ENCODE results near the gene SLC16A10. TPM values are rescaled to one million over a fixed set of nuclear protein-coding genes. Genes with fewer than 3 reads are reported as not detected.
"Not testable (repeated sequence)": the region's sequence is repeated elsewhere in the genome, so short reads cannot be mapped to it uniquely, and the experiment has no call there.

SLC16A10 gene
- total and polyA plus RNA-seq, 2 of the 4 experiments (the other 2 are of a cell fraction): not detected

DNA sequence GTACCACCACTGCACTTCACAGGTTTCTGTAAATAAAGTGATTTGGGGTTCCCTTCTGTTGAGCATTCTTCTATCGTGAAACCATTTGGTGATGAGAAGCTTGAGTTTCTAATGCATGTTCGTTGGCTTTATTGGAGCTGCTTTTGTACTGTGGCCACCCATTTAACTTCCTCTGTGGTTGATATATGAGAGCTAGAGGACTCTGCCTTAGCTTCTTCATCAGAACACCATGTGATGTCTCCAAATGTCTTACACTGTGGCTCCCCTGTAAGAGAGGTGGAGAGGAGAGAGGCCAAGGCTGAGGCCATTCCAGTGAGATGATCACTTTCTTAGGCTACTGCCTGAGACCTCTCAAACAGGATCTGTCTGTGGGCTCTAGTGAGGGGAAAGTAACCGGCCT, 114.5 kb downstream of the SLC16A10 start:
- intact Hi-C loops (cut with micrococcal nuclease): no loop called here
- H3K4me3 ChIP-seq (ENCODE audit: insufficient read depth, low read depth, low read length): no peak overlapping the region
- DNase-seq (no peak), ATAC-seq (ENCODE audit: low read depth) (no peak)
- no peak overlapping the region for H2BK120ac ChIP-seq (ENCODE audit: low read depth, low read length)
- H3K23ac ChIP-seq (ENCODE audit: low read depth, low read length): no peak overlapping the region
- no peaks in the 10 kb centered on the region for H4K20me1 ChIP-seq (ENCODE audit: insufficient read depth, low read length)
- no CpG with 5 or more reads among the region's 3 CpGs for WGBS, 2 experiments (ENCODE audit: extremely low coverage in 2 of 2, insufficient read length in 1 of 2)
- no peaks in the 10 kb centered on the region for H3K9me3 ChIP-seq (ENCODE audit: control insufficient read depth, insufficient read depth, low read length)
- H2AFZ ChIP-seq (replicated peaks; ENCODE audit: low read length, poor library complexity): no peak overlapping the region
- no peak overlapping the region for H4K91ac ChIP-seq (ENCODE audit: insufficient read depth, low read depth, low read length)
- POLR2A ChIA-PET (ENCODE audit: unreplicated experiment): no interaction called here
- CTCF ChIA-PET: no interaction called here
- H2AK5ac ChIP-seq (ENCODE audit: low read depth, low read length): no peak overlapping the region
- H3K14ac ChIP-seq (replicated peaks; ENCODE audit: low read depth, low read length): no peak overlapping the region
- BruUV-seq (replicated peaks): no TSS peak
- no peak overlapping the region for H3K56ac ChIP-seq (ENCODE audit: extremely low read depth, insufficient read depth, low read length)
- H3K4me1 ChIP-seq (ENCODE audit: control insufficient read depth, insufficient read depth, low read length): no peaks in the 10 kb centered on the region
- no peaks in the 10 kb centered on the region for H3K36me3 ChIP-seq (ENCODE audit: control insufficient read depth, insufficient read depth, low read length)
- no peak overlapping the region for H3K4ac ChIP-seq (ENCODE audit: low read depth, low read length)
- no peak overlapping the region for H2BK15ac ChIP-seq (ENCODE audit: low read depth, low read length)
- dilution Hi-C loops (cut with HindIII; ENCODE audit: low sequenced_read_pairs, unreplicated experiment): no loop called here
- no peaks in the 10 kb centered on the region for H3K79me1 ChIP-seq (ENCODE audit: low read depth in 1 of 2, low read length in 2 of 2)
- no peak overlapping the region for H4K5ac ChIP-seq (ENCODE audit: low read depth, low read length)
- TF ChIP-seq, protein P1, sequence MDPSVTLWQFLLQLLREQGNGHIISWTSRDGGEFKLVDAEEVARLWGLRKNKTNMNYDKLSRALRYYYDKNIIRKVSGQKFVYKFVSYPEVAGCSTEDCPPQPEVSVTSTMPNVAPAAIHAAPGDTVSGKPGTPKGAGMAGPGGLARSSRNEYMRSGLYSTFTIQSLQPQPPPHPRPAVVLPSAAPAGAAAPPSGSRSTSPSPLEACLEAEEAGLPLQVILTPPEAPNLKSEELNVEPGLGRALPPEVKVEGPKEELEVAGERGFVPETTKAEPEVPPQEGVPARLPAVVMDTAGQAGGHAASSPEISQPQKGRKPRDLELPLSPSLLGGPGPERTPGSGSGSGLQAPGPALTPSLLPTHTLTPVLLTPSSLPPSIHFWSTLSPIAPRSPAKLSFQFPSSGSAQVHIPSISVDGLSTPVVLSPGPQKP (IDR thresholded peaks at IDR 0.05; ENCODE audit: borderline replicate concordance, low read depth, low read length): no peak
- no peak for TF ChIP-seq CEBPB (IDR thresholded peaks at IDR 0.05; ENCODE audit: low read depth, low read length)
- no peak overlapping the region for H3K9ac ChIP-seq (ENCODE audit: low read depth, low read length)
- in situ Hi-C loops (cut with MboI; ENCODE audit: low sequenced_read_pairs): loop anchor here (25.0 kb wide), 1 partner anchor 664 kb away; no protein-coding TSS in a partner anchor
- no peak overlapping the region for H2BK5ac ChIP-seq (ENCODE audit: low read depth, low read length, poor library complexity, severe bottlenecking)
- no peaks in the 10 kb centered on the region for H3K9me1 ChIP-seq (ENCODE audit: insufficient read depth, low read length)
- H2AK9ac ChIP-seq (replicated peaks; ENCODE audit: low read depth, low read length, poor library complexity): no peak overlapping the region
- H4K8ac ChIP-seq (ENCODE audit: low read depth in 2 of 2, low read length in 2 of 2): no peak overlapping the region
- H2BK20ac ChIP-seq (ENCODE audit: low read depth, low read length): no peak overlapping the region
- H3K27ac ChIP-seq (ENCODE audit: insufficient read depth, low read length): no peak overlapping the region
- H3K27me3 ChIP-seq (ENCODE audit: control insufficient read depth, insufficient read depth, low read length): peaks cover 8% of the 10 kb centered on the region
- no peak overlapping the region for H3K18ac ChIP-seq (ENCODE audit: low read depth, low read length)
- no peak overlapping the region for H3K4me2 ChIP-seq (ENCODE audit: low read depth, low read length)

DNA sequence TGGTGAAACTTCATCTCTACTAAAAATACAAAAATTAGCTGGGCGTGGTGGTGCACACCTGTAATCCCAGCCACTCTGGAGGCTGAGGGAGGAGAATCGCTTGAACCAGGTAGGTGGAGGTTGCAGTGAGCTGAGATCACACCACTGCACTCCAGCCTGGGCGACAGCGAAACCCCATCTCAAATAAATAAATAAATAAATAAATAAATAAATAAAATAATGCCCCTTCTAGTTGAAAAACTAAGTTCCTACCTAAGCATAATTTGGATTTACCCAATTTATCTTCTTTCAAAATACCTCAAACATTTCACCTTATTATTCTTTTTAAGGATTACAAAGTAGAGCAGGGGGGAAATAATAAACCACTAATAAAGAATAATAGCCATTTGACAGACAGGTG, 116.2 kb downstream of the SLC16A10 start:
- H3K4ac ChIP-seq (ENCODE audit: low read depth, low read length); H2AK9ac ChIP-seq (replicated peaks; ENCODE audit: low read depth, low read length, poor library complexity); H3K4me3 ChIP-seq (ENCODE audit: insufficient read depth, low read depth, low read length); H3K9ac ChIP-seq (ENCODE audit: low read depth, low read length); intact Hi-C loops (cut with micrococcal nuclease); H3K23ac ChIP-seq (ENCODE audit: low read depth, low read length); H3K56ac ChIP-seq (ENCODE audit: extremely low read depth, insufficient read depth, low read length); H2AK5ac ChIP-seq (ENCODE audit: low read depth, low read length); H4K91ac ChIP-seq (ENCODE audit: insufficient read depth, low read depth, low read length); H4K5ac ChIP-seq (ENCODE audit: low read depth, low read length); H3K79me1 ChIP-seq (ENCODE audit: low read depth in 1 of 2, low read length in 2 of 2); H3K4me2 ChIP-seq (ENCODE audit: low read depth, low read length); BruUV-seq (replicated peaks); H3K14ac ChIP-seq (replicated peaks; ENCODE audit: low read depth, low read length); POLR2A ChIA-PET (ENCODE audit: unreplicated experiment); dilution Hi-C loops (cut with HindIII; ENCODE audit: low sequenced_read_pairs, unreplicated experiment); ATAC-seq (ENCODE audit: low read depth); H3K18ac ChIP-seq (ENCODE audit: low read depth, low read length); H3K27me3 ChIP-seq (ENCODE audit: control insufficient read depth, insufficient read depth, low read length); H2AFZ ChIP-seq (replicated peaks; ENCODE audit: low read length, poor library complexity); H2BK20ac ChIP-seq (ENCODE audit: low read depth, low read length); H4K8ac ChIP-seq (ENCODE audit: low read depth in 2 of 2, low read length in 2 of 2); H4K20me1 ChIP-seq (ENCODE audit: insufficient read depth, low read length); H3K9me3 ChIP-seq (ENCODE audit: control insufficient read depth, insufficient read depth, low read length); H3K9me1 ChIP-seq (ENCODE audit: insufficient read depth, low read length); H2BK15ac ChIP-seq (ENCODE audit: low read depth, low read length); H2BK120ac ChIP-seq (ENCODE audit: low read depth, low read length); H2BK5ac ChIP-seq (ENCODE audit: low read depth, low read length, poor library complexity, severe bottlenecking); H3K36me3 ChIP-seq (ENCODE audit: control insufficient read depth, insufficient read depth, low read length); H3K27ac ChIP-seq (ENCODE audit: insufficient read depth, low read length); DNase-seq; H3K4me1 ChIP-seq (ENCODE audit: control insufficient read depth, insufficient read depth, low read length): not testable (repeated sequence)
- WGBS, 2 experiments (ENCODE audit: extremely low coverage in 2 of 2, insufficient read length in 1 of 2): no CpG with 5 or more reads among the region's 4 CpGs
- in situ Hi-C loops (cut with MboI; ENCODE audit: low sequenced_read_pairs): loop anchor here (25.0 kb wide), 1 partner anchor 666 kb away; no protein-coding TSS in a partner anchor
- CTCF ChIA-PET: interaction anchor here (0.9 kb wide), 1 partner anchor 146 kb away, joined by 3 read pairs; no protein-coding TSS in a partner anchor
